GM23338 (cell line): Measurements from ENCODE around the gene PRIMPOL. TPM values are rescaled to one million over a fixed set of nuclear protein-coding genes. Genes with fewer than 3 reads are reported as not detected.

ENCODE experiments used
- ATAC-seq: fragments of 200-7000 bp; cut with Tn5 transposase; 3 replicates; pipeline ENCODE4 v1.9.1; 2020
- DNase-seq: peaks from one replicate; pipeline ENCODE4 v3.0.0-alpha.2; 2015; ENCODE audit warnings: low spot score
- H2AFZ ChIP-seq: fragments of 200-600 bp; sonication (generic); 2 replicates; pipeline ENCODE4 v1.8.0; 2016; ENCODE audit warnings: antibody characterized with exemption, mild to moderate bottlenecking, moderate library complexity
- H3F3A ChIP-seq: fragments of 200-600 bp; sonication (generic); replicated peaks from 2 replicates; pipeline ENCODE4 v1.8.0; 2017; ENCODE audit warnings: antibody characterized with exemption, mixed run types, low read depth
- H3K27ac ChIP-seq: fragments of 200-600 bp; sonication (generic); 2 replicates; pipeline ENCODE4 v1.6.1; 2016; ENCODE audit warnings: low read depth
- H3K27me3 ChIP-seq: fragments of 200-600 bp; sonication (generic); 2 replicates; pipeline ENCODE4 v1.8.0; 2016; ENCODE audit warnings: mild to moderate bottlenecking, mixed run types, moderate library complexity; ENCODE audit not compliant: insufficient read depth
- H3K36me3 ChIP-seq: fragments of 200-600 bp; sonication (generic); 2 replicates; pipeline ENCODE4 v1.8.0; 2016; ENCODE audit warnings: mild to moderate bottlenecking; ENCODE audit not compliant: insufficient read depth
- H3K4me1 ChIP-seq: fragments of 200-600 bp; sonication (generic); 2 replicates; pipeline ENCODE4 v1.8.0; 2016; ENCODE audit warnings: mild to moderate bottlenecking, moderate library complexity; ENCODE audit not compliant: insufficient read depth
- H3K4me2 ChIP-seq: fragments of 200-600 bp; sonication (generic); 2 replicates; pipeline ENCODE4 v1.7.1; 2017; ENCODE audit warnings: mixed run types
- H3K4me3 ChIP-seq: fragments of 200-600 bp; sonication (generic); 2 replicates; pipeline ENCODE4 v1.6.1; 2016; ENCODE audit warnings: mixed run types
- H3K79me2 ChIP-seq: fragments of 200-600 bp; sonication (generic); replicated peaks from 2 replicates; pipeline ENCODE4 v1.8.0; 2017; ENCODE audit warnings: mild to moderate bottlenecking; ENCODE audit not compliant: insufficient read depth
- H3K9me2 ChIP-seq: fragments of 200-600 bp; sonication (generic); 2 replicates; pipeline ENCODE4 v1.8.0; 2017; ENCODE audit not compliant: insufficient read depth
- H4K20me1 ChIP-seq: fragments of 200-600 bp; sonication (generic); replicated peaks from 2 replicates; pipeline ENCODE4 v1.8.0; 2017; ENCODE audit warnings: mild to moderate bottlenecking; ENCODE audit not compliant: insufficient read depth
- H3K27ac Mint-ChIP-seq: 2 replicates; pipeline ENCODE4 v1.8.0; 2020; ENCODE audit warnings: inconsistent platforms, mild to moderate bottlenecking, moderate library complexity, mixed read lengths
- H3K27me3 Mint-ChIP-seq: 3 replicates; pipeline ENCODE4 v1.8.0; 2022; ENCODE audit warnings: low read depth, mild to moderate bottlenecking, moderate library complexity, mixed read lengths, inconsistent platforms; ENCODE audit not compliant: insufficient read depth, poor library complexity
- H3K36me3 Mint-ChIP-seq: 3 replicates; pipeline ENCODE4 v1.8.0; 2021; ENCODE audit warnings: low read depth, mild to moderate bottlenecking, inconsistent platforms, moderate library complexity, mixed read lengths
- H3K4me1 Mint-ChIP-seq: 3 replicates; pipeline ENCODE4 v1.8.0; 2020; ENCODE audit warnings: mild to moderate bottlenecking, inconsistent platforms, mixed read lengths
- H3K4me3 Mint-ChIP-seq: 3 replicates; pipeline ENCODE4 v1.8.0; 2021; ENCODE audit warnings: moderate library complexity, mild to moderate bottlenecking, inconsistent platforms, mixed read lengths
- H3K9me3 Mint-ChIP-seq: 3 replicates; pipeline ENCODE4 v1.8.0; 2020; ENCODE audit warnings: moderate library complexity, mild to moderate bottlenecking, inconsistent platforms, mixed read lengths
- ZNF114 ChIP-seq: fragments of 250-450 bp; sonication (Bioruptor Pico); IDR thresholded peaks from 2 replicates; pipeline ENCODE4 v1.5.0; 2020; ENCODE audit warnings: mild to moderate bottlenecking, moderate library complexity
- polyA plus RNA-seq: library from polyadenylated mRNA; unstranded; fragments of >200 nt; fragmentation: Nextera tagmentation; extraction: Ambion mirVana; gene quantifications from 2 replicates; pipeline ENCODE4 v1.2.1, GENCODE V29; 2016
- total RNA-seq: library from RNA; depleted of rRNA; stranded (reverse); fragments of >200 nt; shearing (Covaris generic); gene quantifications from 2 replicates; pipeline ENCODE4 v1.2.3, GENCODE V29; 2014; rRNA removed

Gene PRIMPOL
- total and polyA plus RNA-seq, 2 experiments from 2014 or later, result 3.5 to 9.6 TPM

- Mint-ChIP-seq H3K4me1 (peaks cover 35% of the 10 kb centered on the region), H3K27me3 (peaks cover 14% of the 10 kb centered on the region), H3K4me3 (no peak overlapping the region), H3K9me3 (peaks cover 32% of the 10 kb centered on the region), H3K27ac (no peak overlapping the region), H3K36me3 (peaks cover 27% of the 10 kb centered on the region)
- no peaks in the 10 kb centered on the region for H3K79me2 ChIP-seq
- peaks cover 32% of the 10 kb centered on the region for H3K4me1 ChIP-seq
- H4K20me1 ChIP-seq, result no peaks in the 10 kb centered on the region
- DNase-seq (no peak), ATAC-seq (no peak)
- no peak overlapping the region for H3K4me2 ChIP-seq
- no peak overlapping the region for H3K4me3 ChIP-seq
- H3K9me2 ChIP-seq, result no peaks in the 10 kb centered on the region
- no peaks in the 10 kb centered on the region for H3F3A ChIP-seq
- TF ChIP-seq ZNF114 (CRISPR knock-in tag), result no peak
- H2AFZ ChIP-seq, result no peak overlapping the region
- no peak overlapping the region for H3K27ac ChIP-seq
- H3K36me3 ChIP-seq, result no peaks in the 10 kb centered on the region
- H3K27me3 ChIP-seq, result no peaks in the 10 kb centered on the region
Measured at GRCh38 chr4:184744236-184744635, 94.7 kb downstream of the PRIMPOL start.

Other genes with a start within 250 kb of the PRIMPOL start
- 14.1 and 14.7 TPM in 2 replicates for gene IRF2, start 175.2 kb upstream of the PRIMPOL start, total RNA-seq
- gene IRF2, start 175.2 kb upstream of the PRIMPOL start, polyA plus RNA-seq, result 13.6 and 15.0 TPM in 2 replicates
- gene CASP3, start 291 bp upstream of the PRIMPOL start, total RNA-seq, result 84.4 and 115 TPM in 2 replicates
- gene CASP3, start 291 bp upstream of the PRIMPOL start, polyA plus RNA-seq, result 47.3 and 50.5 TPM in 2 replicates
- 77.0 and 88.3 TPM in 2 replicates for gene CENPU, start 84.4 kb downstream of the PRIMPOL start, total RNA-seq
- 152 and 186 TPM in 2 replicates for gene CENPU, start 84.4 kb downstream of the PRIMPOL start, polyA plus RNA-seq
- 11.0 and 13.1 TPM in 2 replicates for gene ACSL1, start 176.2 kb downstream of the PRIMPOL start, total RNA-seq
- 4.7 and 6.2 TPM in 2 replicates for gene ACSL1, start 176.2 kb downstream of the PRIMPOL start, polyA plus RNA-seq